Activated CD4-positive, CD25-positive, alpha-beta regulatory T cell treated with anti-CD3 and anti-CD28 coated beads, Interleukin-2, amount 50 U/mL, for 24 hours (primary cell): ENCODE data around the gene PABPC1L2B.
"Not testable (repeated sequence)": the region's sequence is repeated elsewhere in the genome, so short reads cannot be mapped to it uniquely, and the experiment has no call there.

ENCODE experiments used
- ATAC-seq, 2 donors: fragments of 150-1000 bp; cut with Tn5 transposase; one replicate each; pipeline ENCODE4 v1.10.0; 2021; ENCODE audit warnings: mild to moderate bottlenecking in 1 of 2, moderate library complexity in 1 of 2

The PABPC1L2B gene

DNA sequence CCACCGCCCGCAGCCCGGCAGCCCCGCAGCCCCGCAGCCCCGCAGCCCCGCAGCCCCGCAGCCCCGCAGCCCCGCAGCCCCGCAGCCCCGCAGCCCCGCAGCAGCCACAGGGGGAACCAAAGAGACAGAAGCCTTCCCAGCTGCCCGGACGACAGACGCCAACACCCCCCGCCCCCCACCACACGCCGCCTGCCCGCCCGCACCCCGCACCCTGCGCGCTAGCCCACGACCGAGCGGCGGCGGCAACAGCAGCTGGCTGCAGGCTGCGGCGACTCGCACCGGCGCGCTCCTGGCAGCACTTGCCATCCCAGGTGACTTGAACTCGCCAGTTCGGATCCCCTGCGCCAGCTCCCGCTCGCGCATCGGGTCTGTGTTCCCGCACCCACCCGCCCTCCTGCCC, at the start of gene PABPC1L2B:
Gene PABPC1L2B (plus strand): TSS at position 207 of the 400 bp plus-strand sequence. CDS start 704 bp downstream, outside the sequence.
- ATAC-seq: not testable (repeated sequence)

DNA sequence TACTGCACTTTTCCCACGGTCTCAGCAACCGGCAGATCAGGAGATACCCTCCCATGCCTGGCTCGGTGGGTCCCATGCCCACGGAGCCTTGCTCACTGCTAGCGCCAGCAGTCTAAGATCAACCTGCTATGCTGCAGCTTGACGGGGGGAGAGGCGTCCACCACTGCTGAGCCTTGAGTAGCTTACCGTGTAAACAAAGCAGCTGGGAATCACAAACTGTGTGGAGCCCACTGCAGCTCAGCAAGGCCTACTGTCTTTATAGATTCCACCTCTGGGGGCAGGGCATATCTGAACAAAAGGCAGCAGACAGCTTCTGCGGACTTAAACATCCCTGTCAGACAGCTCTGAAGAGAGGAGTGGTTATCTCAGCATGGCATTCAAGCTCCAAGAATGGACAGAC, 42.8 kb upstream of the PABPC1L2B start:
- not testable (repeated sequence) for ATAC-seq

DNA sequence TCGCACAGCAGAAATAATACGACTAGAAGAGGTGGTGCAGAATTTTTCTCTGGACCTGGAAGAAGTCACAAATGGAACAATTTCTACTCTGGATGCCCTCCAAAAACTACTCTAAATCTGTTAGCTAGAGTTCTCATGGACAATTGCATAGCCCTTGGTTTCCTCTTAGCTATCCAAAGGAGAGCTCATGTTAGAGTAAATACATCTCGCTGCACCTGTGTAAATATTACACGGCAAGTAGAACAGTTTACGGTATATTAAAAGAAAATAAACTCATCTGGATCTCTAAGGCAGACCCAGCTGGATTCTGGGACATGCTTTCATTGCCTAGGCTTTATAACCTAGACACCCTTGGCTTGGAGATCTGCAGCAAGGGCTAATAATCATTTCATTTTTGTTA, 30.9 kb upstream of the PABPC1L2B start:
- not testable (repeated sequence) for ATAC-seq

DNA sequence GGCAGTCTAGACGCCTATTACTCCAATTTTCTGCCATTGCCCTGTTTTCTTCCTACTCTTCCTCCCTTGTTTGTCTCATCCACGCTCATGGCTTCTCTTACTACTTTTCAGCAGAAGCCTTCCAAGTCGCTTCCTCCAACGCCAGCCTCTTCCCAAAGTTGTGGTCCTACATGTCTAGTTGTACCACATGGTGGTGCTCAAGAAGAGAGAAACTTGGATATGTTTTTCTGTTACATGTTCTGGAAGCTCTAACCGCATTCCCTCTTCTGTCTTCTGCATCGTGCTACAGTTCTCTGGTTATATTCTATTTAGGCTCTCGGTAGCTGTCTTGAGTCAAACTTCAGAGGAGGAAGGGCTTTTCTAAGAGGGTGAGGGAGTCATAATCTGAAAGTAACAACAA, 27.9 kb upstream of the PABPC1L2B start:
- ATAC-seq: not testable (repeated sequence)

DNA sequence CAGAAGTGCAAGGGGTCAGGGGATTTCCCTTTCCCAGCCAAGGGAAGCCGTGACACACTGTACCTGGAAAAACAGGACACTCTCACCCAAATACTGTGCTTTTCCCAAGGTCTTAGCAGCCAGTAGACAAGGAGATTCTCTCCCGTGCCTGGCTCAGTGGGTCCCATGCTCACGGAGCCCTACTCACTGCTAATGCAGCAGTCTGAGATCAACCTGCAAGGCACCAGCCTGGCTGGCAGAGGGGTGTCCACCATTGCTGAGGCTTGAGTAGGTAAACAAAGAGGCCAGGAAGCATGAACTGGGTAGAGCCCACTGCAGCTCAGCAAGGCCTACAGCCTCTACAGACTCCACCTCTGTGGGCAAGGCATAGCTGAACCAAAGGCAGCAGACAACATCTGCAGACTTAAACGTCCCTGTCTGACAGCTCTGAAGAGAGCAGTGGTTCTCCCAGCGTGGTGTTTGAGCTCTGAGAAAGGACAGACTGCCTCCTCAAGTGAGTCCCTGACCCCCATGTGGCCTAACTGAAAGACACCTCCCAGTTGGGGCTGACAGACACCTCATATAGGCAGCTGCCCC, 21.8 kb upstream of the PABPC1L2B start:
- ATAC-seq: not testable (repeated sequence)

DNA sequence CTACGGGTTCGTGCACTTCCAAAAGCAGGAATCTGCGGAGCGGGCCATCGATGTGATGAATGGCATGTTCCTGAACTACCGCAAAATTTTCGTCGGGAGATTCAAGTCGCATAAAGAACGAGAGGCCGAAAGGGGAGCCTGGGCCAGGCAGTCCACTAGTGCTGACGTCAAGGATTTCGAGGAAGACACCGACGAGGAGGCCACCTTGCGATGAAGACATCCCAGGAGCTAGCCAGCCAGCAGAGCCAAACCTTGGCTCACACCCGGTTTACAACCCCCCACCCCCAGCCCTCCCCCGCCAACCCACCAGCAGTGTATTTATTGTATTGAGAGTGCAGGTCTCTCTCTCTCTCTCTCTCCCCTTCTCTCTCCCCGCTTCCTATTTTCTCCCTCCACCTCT, 1.3 kb downstream of the PABPC1L2B start:
- ATAC-seq: not testable (repeated sequence)

DNA sequence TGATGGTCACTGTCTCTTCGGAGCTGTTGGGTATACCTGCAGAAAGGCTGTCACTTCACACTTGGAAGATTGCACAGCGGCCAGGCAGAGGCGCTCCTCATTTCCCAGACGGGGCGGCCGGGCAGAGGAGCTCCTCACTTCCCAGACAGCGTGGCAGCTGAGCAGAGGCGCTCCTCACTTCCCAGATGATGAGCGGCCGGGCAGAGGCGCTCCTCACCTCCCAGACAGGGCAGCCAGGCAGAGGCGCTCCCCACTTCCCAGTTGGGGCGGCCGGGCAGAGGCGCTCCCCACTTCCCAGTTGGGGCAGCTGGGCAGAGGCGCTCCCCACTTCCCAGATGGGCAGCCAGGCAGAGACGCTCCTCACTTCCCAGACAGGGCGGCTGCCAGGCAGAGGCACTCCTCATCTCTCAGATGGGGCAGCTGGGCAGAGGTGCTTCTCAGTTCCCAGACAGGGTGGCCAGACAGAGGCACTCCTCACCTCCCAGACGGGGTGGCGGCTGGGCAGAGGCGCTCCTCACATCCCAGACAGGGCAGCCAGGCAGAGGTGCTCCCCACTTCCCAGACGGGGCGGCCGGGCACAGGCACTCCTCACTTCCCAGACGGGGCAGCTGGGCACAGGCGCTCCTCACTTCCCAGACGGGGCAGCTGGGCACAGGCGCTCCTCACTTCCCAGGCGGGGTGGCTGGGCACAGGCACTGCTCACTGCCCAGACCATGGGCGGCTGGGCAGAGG, 18.8 kb downstream of the PABPC1L2B start:
- ATAC-seq: no peak

DNA sequence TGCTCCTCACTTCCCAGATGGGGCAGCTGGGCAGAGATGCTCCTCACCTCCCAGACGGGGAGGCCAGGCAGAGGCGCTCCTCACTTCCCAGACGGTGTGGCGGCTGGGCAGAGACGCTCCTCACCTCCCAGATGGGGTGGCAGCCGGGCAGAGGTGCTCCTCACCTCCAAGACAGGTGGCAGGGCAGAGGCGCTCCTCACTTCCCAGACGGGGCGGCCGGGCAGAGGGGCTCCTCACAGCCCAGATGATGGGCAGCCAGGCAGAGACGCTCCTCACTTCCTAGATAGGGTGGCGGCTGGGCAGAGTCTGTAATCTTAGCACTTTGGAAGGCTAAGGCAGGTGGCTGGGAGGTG, 19.3 kb downstream of the PABPC1L2B start:
- ATAC-seq: not testable (repeated sequence)

DNA sequence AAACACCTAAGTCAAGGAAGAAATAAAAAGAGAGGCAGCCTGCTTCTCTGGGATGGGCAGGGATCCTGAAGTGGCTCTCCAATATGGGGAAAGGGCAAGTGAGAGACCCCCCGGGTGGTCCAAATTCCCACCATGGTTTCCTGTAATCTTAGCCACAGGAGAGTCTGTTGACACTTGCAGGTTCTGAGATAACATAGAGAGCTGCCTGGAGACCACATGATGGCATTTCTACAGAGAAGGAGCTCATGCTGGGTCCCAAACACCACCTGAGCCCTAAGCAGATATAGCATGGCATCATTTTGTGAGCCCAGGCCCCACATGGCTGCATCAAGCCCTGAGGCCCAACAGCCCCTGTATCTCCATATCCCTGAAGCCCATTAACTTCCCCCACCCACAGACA, 26.1 kb downstream of the PABPC1L2B start:
- no peak for ATAC-seq
